ENCODE measurements around the gene PPIP5K1.

- TF ChIP-seq CTCF (IDR thresholded peaks at IDR 0.05) = no peak
- TF ChIP-seq ZSCAN18 (CRISPR knock-in tag; IDR thresholded peaks at IDR 0.05) = no peak
- no peak for TF ChIP-seq RELA (CRISPR knock-in tag; IDR thresholded peaks at IDR 0.05; ENCODE audit: borderline replicate concordance)
- TF ChIP-seq ESRRA (CRISPR knock-in tag; IDR thresholded peaks at IDR 0.05; ENCODE audit: borderline replicate concordance) = no peak
- TF ChIP-seq E2F5 (CRISPR knock-in tag; IDR thresholded peaks at IDR 0.05) = no peak
- TF ChIP-seq SP1 (CRISPR knock-in tag; conservative IDR thresholded peaks at IDR 0.05) = no peak
These were observed 101.2 kb downstream of the PPIP5K1 start for GRCh38 chr15:43488790-43489189.
